ENCODE measurements around the gene SPG21. TPM values are rescaled to one million over a fixed set of nuclear protein-coding genes. Genes with fewer than 3 reads are reported as not detected.
A peak's percentile ranks its signal among the peaks of the same experiment; 100 is the strongest.

Gene SPG21
- total and polyA plus RNA-seq, 2 of the 8 experiments (the other 6 are each of a cell fraction or from before 2014, with no cell fraction given): 67.3 to 72.7 TPM

DNA sequence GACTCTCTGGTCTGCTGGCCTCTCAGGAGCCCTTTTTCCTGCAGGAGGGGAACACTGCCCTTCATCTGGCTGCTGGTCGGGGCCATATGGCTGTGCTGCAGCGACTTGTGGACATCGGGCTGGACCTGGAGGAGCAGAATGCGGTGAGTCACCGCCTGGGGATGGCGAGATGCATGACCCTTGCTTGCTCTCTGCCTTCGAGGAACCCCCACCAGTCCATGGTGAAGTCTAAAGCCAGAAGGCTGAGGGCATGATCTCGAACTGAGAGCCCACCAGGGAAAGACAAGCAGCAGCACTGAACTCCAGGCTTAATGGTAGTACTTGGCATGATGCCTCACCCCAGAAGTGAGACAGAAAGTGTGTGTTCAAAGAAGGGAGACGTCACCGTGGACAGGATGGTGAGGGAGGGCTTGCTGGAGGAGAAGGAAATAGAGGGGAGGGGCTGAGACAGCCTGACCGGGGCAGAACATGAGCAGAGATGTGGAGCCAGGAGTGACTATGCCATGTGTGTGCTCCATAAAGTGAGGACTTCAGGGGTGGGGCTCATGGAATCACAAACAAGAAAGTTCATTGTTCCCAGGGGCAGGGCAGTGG lies 58.8 kb downstream of the SPG21 start:
- H4K20me1 ChIP-seq (replicated peaks in 1 of 2; ENCODE audit: control insufficient read depth in 1 of 2, insufficient read depth in 2 of 2, low read length in 2 of 2): peaks cover 0 to 3% of the 10 kb centered on the region in 2 experiments
- H4K91ac ChIP-seq (replicated peaks; ENCODE audit: insufficient read length, low read length): no peak overlapping the region
- no peaks in the 10 kb centered on the region for H3K27me3 ChIP-seq (replicated peaks in 1 of 4; ENCODE audit: control insufficient read depth in 3 of 4, extremely low read depth in 1 of 4, insufficient read depth in 3 of 4, low read length in 3 of 4)
- no peak overlapping the region for H3K23ac ChIP-seq (ENCODE audit: insufficient read length)
- H2AK5ac ChIP-seq (ENCODE audit: low read depth, low read length): no peak overlapping the region
- no peak overlapping the region for H2BK5ac ChIP-seq (ENCODE audit: low read depth, low read length)
- DNase-seq (ENCODE audit: low read depth in 1 of 2, low spot score in 2 of 2): peak in 1 of 2 experiments; percentile 39
- no peak for FAIRE-seq
- no peak overlapping the region; the same call in 1 of the 2 replicates for H4K8ac ChIP-seq (ENCODE audit: extremely low read depth, insufficient read depth, low read length)
- no peaks in the 10 kb centered on the region for H3K4me1 ChIP-seq (replicated peaks in 1 of 4; ENCODE audit: control insufficient read depth in 3 of 4, insufficient read depth in 4 of 4, low read length in 3 of 4)
- no peak overlapping the region for H3K14ac ChIP-seq (ENCODE audit: insufficient read length)
- no peak overlapping the region for H4K5ac ChIP-seq (ENCODE audit: insufficient read length, low read depth, low read length)
- no peak overlapping the region for H3K4me3 ChIP-seq (ENCODE audit: extremely low read depth in 1 of 4, insufficient read depth in 2 of 4, low read depth in 3 of 4, low read length in 4 of 4)
- H3K79me1 ChIP-seq (ENCODE audit: low read depth, low read length): no peaks in the 10 kb centered on the region; the same call in 1 of the 2 replicates
- ChIA-PET POLR2A (ENCODE audit: partially characterized antibody) (no interaction called here), CTCF (ENCODE audit: partially characterized antibody) (interaction anchor here (0.8 kb wide), 1 partner anchor 10 kb away, joined by 3 read pairs; no protein-coding TSS in a partner anchor)
- H2BK120ac ChIP-seq (replicated peaks; ENCODE audit: low read depth, low read length): no peak overlapping the region
- H3K9ac ChIP-seq (replicated peaks in 1 of 4; ENCODE audit: extremely low read depth in 1 of 4, low read depth in 3 of 4, low read length in 3 of 4): no peak overlapping the region
- H3K4me2 ChIP-seq (ENCODE audit: insufficient read depth in 1 of 2, low read depth in 2 of 2, low read length in 2 of 2): no peak overlapping the region
- no peak overlapping the region for H3K18ac ChIP-seq (ENCODE audit: extremely low read depth, low read length)
- H3K4ac ChIP-seq (replicated peaks; ENCODE audit: insufficient read length, low read depth, low read length): no peak overlapping the region
- H2AFZ ChIP-seq (ENCODE audit: low read length): no peak overlapping the region
- 93% methylated on average over 11 of the region's 11 CpGs; no CpG with 5 or more reads in 1 of the 2 experiments for WGBS, 2 experiments (ENCODE audit: extremely low coverage in 1 of 2, insufficient coverage in 1 of 2, insufficient read length in 1 of 2, insufficient replicate concordance in 2 of 2, low coverage in 1 of 2, low lambda C conversion rate in 2 of 2, missing lambda C conversion rate in 1 of 2)
- H3K56ac ChIP-seq (replicated peaks; ENCODE audit: insufficient read length, low read depth, low read length): no peak overlapping the region
- H3K23me2 ChIP-seq (ENCODE audit: low read depth, low read length): no peaks in the 10 kb centered on the region
- H3K9me3 ChIP-seq (ENCODE audit: insufficient read depth in 2 of 2, low read depth in 1 of 2, low read length in 1 of 2): no peaks in the 10 kb centered on the region
- H2BK12ac ChIP-seq (ENCODE audit: low read depth, low read length): no peak overlapping the region
- H2BK20ac ChIP-seq (ENCODE audit: low read length): no peak overlapping the region
- no peak overlapping the region for H2BK15ac ChIP-seq (ENCODE audit: low read length)
- no peak overlapping the region for H3K27ac ChIP-seq (ENCODE audit: low read depth, low read length)
- 0 out of 8 replicates have a peak, but pooled peaks cover 0 to 3% (median 0%) of the 10 kb centered on the region in 4 experiments for H3K36me3 ChIP-seq (ENCODE audit: control insufficient read depth in 2 of 4, insufficient read depth in 4 of 4, low read length in 3 of 4)
- TF ChIP-seq RAD21 (IDR thresholded peaks at IDR 0.05 in 1 of 2, conservative IDR thresholded peaks at IDR 0.05 in 1 of 2; ENCODE audit: low read depth in 2 of 2, low read length in 2 of 2) (no peak), SUZ12 (IDR thresholded peaks at IDR 0.05; ENCODE audit: low read length) (no peak), TCF12 (IDR thresholded peaks at IDR 0.05; ENCODE audit: low read depth, low read length) (no peak), POLR2A (IDR thresholded peaks at IDR 0.05; ENCODE audit: control extremely low read depth in 1 of 2, low read depth in 2 of 2, low read length in 2 of 2) (no peak), HDAC6 (IDR thresholded peaks at IDR 0.05; ENCODE audit: low read depth, low read length) (no peak), PHF8 (conservative IDR thresholded peaks at IDR 0.05; ENCODE audit: low read depth, low read length) (no peak), BRCA1 (IDR thresholded peaks at IDR 0.05; ENCODE audit: low read depth, low read length) (no peak), RFX5 (IDR thresholded peaks at IDR 0.05; ENCODE audit: borderline replicate concordance, low read depth, low read length) (no peak), SP1 (IDR thresholded peaks at IDR 0.05; ENCODE audit: low read depth, low read length) (no peak), RBBP5 (IDR thresholded peaks at IDR 0.05; ENCODE audit: borderline replicate concordance, low read depth, low read length) (no peak), NRF1 (IDR thresholded peaks at IDR 0.05; ENCODE audit: low read depth, low read length) (no peak)
- H3K79me2 ChIP-seq (ENCODE audit: control insufficient read depth in 1 of 2, insufficient read depth in 2 of 2, low read length in 2 of 2): no peaks in the 10 kb centered on the region

All from H1 (cell line).